Testis (tissue), 3 donors: Measurements from ENCODE around the gene TUBB4A. TPM values are rescaled to one million over a fixed set of nuclear protein-coding genes. Genes with fewer than 3 reads are reported as not detected.

ENCODE experiments used
- DNase-seq: peaks from one replicate; pipeline ENCODE4 v3.0.0-alpha.2; 2019
- H3K27ac ChIP-seq, 2 donors: fragments of 200-600 bp; sonication (generic); one replicate each; pipeline ENCODE4 v1.5.1; 2019
- H3K27me3 ChIP-seq: fragments of 200-600 bp; sonication (generic); one replicate; pipeline ENCODE4 v1.5.1; 2019
- H3K36me3 ChIP-seq: fragments of 200-600 bp; sonication (generic); one replicate; pipeline ENCODE4 v1.5.1; 2017; ENCODE audit warnings: low read depth; ENCODE audit errors: missing control alignments
- H3K4me1 ChIP-seq: fragments of 200-600 bp; sonication (generic); one replicate; pipeline ENCODE4 v1.5.1; 2019
- H3K4me3 ChIP-seq, 2 donors: fragments of 200-600 bp; sonication (generic); one replicate each; pipeline ENCODE4 v1.5.1; 2017 to 2019
- H3K9me3 ChIP-seq: fragments of 200-600 bp; sonication (generic); one replicate; pipeline ENCODE4 v1.5.1; 2017
- POLR2A ChIP-seq: fragments of 450-650 bp; IDR thresholded peaks from one replicate; pipeline ENCODE4 v1.6.1; 2017; ENCODE audit warnings: antibody characterized with exemption, mild to moderate bottlenecking, moderate library complexity
- WGBS, 2 donors: methylation state at CpG; one replicate each; pipeline ENCODE4 v1.1.5; 2018; 5-methylcytosine and 5-hydroxymethylcytosine counted together
- intact Hi-C: fragments of 100-400 bp; cut with DNase I; formaldehyde crosslinking; loops from one replicate; pipeline ENCODE4 v1.15.1; 2023; ENCODE audit warnings: low total_unique reads
- polyA plus RNA-seq: library from polyadenylated mRNA; stranded (reverse); fragments of 350-450 nt; fragmentation: Illumina TruSeq; extraction: RNeasy Lipid Tissue Mini Kit (QIAGEN cat#74804); gene quantifications from one replicate; pipeline ENCODE4 v1.2.3, GENCODE V29; 2014; ENCODE audit warnings: low read depth, low replicate concordance; ENCODE audit not compliant: insufficient read depth
- total RNA-seq, 2 donors: library from RNA; depleted of rRNA; stranded (reverse); fragments of >200 nt; gene quantifications; one replicate each; pipeline ENCODE4 v1.2.3, GENCODE V29; 2016
- TF ChIP-seq, protein P1 (sequence below), 3 experiments: fragments of 450-650 bp in 2 of 3; fragments of 200-600 bp in 1 of 3; sonication (generic) in 1 of 3; IDR thresholded peaks; one replicate each; pipeline ENCODE4 v1.5.1; 2016 to 2019; ENCODE audit warnings: antibody characterized with exemption in 3 of 3, mild to moderate bottlenecking in 2 of 3, moderate library complexity in 1 of 3

The TUBB4A gene
- total and polyA plus RNA-seq, 3 donors from 2014 or later: 205 to 277 (median 217) TPM

DNA sequence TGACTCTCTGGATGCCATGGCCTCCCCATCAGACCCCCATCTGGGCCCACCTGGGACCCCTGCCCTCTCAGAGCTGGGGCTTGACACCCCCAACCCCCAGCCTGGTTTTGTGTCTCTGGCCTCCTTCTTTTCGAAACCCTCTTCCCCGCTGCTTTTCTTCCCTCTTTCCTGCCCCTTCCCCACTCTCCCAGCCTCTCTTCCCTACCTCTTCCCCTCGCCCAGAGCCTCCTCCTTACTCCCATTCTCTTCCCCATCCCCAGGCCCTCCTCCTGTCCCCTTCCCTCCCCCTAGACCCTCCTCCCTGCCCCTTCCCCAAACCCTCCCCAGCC lies 30.9 kb upstream of the TUBB4A start:
- intact Hi-C loops: no loop called here
- TF ChIP-seq POLR2A: no peak
- TF ChIP-seq, protein P1, sequence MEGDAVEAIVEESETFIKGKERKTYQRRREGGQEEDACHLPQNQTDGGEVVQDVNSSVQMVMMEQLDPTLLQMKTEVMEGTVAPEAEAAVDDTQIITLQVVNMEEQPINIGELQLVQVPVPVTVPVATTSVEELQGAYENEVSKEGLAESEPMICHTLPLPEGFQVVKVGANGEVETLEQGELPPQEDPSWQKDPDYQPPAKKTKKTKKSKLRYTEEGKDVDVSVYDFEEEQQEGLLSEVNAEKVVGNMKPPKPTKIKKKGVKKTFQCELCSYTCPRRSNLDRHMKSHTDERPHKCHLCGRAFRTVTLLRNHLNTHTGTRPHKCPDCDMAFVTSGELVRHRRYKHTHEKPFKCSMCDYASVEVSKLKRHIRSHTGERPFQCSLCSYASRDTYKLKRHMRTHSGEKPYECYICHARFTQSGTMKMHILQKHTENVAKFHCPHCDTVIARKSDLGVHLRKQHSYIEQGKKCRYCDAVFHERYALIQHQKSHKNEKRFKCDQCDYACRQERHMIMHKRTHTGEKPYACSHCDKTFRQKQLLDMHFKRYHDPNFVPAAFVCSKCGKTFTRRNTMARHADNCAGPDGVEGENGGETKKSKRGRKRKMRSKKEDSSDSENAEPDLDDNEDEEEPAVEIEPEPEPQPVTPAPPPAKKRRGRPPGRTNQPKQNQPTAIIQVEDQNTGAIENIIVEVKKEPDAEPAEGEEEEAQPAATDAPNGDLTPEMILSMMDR (IDR thresholded peaks at IDR 0.05): no peak
- Histone ChIP-seq H3K27ac (no peak overlapping the region), H3K4me3 (no peak overlapping the region), H3K9me3 (no peaks in the 10 kb centered on the region), H3K4me1 (peaks cover 9% of the 10 kb centered on the region), H3K36me3 (no peaks in the 10 kb centered on the region), H3K27me3 (no peaks in the 10 kb centered on the region)
- no peak for DNase-seq
- 21 to 27% methylated on average over 3 of the region's 3 CpGs for WGBS, 2 donors

DNA sequence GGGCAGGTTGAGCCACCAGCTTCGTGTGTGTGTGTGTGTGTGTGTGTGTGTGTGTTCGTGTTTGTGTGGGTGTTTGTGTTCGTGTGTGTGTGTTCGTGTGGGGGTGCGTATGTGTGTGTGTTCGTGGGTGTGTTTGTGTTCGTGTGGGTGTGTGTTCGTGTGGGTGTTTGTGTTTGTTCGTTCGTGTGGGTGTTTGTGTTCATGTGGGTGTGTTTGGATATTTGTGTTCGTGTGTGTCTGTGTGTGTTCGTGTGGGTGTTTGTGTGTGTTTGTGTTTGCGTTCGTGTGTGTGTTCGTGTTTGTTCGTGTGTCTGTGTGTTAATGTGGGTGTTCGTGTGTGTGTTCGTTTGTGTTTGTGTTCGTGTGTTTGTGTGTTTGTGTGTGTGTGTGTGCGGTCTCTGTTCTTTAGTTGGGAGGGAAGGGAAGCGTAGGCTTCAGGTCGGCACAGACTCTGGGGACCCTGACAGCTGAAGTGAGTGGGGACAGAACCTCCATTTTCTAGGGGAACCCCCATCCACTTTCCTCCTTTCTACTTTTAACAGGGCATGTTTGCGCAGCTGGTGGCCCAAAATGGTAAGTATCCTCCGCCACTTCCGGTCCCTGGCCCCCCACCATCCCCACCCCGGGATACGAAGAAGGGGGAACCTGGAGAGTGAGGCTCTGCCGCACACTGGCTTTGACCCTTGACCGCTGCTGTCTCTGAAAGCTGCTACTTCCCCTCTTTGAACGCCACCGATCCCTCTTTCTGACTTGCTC lies 30.3 kb upstream of the TUBB4A start:
- H3K36me3 ChIP-seq: no peaks in the 10 kb centered on the region
- no peaks in the 10 kb centered on the region for H3K9me3 ChIP-seq
- H3K4me1 ChIP-seq: peaks cover 9% of the 10 kb centered on the region
- H3K27me3 ChIP-seq: no peaks in the 10 kb centered on the region
- no peak overlapping the region for H3K27ac ChIP-seq
- no peak for DNase-seq
- no peak overlapping the region for H3K4me3 ChIP-seq
- WGBS, 2 donors: 28 to 30% methylated on average over 28 to 30 of the region's 31 CpGs
- TF ChIP-seq POLR2A: no peak
- TF ChIP-seq, protein P1 (IDR thresholded peaks at IDR 0.05): no peak
- intact Hi-C loops: no loop called here

DNA sequence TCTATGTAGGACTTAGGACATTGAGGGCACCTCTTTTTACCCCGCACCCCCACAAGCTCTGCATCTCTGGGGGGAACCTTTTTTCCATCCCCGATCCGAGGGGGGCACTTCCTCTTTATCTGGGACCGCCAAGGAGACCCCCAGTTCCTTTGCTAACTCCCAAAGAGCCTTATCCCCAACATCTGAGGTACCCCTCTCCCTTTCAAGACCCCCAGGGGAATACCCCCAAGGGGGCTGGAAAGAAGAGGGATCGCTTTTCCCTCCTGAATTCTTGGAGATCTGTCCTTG lies 29.8 kb upstream of the TUBB4A start:
- no peaks in the 10 kb centered on the region for H3K36me3 ChIP-seq
- H3K27ac ChIP-seq: no peak overlapping the region
- no peak for DNase-seq
- no peaks in the 10 kb centered on the region for H3K27me3 ChIP-seq
- peak overlapping the region in 1 of 2 donors; percentile 60 for H3K4me3 ChIP-seq
- intact Hi-C loops: no loop called here
- TF ChIP-seq POLR2A: no peak
- TF ChIP-seq, protein P1 (IDR thresholded peaks at IDR 0.05): no peak
- H3K4me1 ChIP-seq: peaks cover 9% of the 10 kb centered on the region
- WGBS, 2 donors: 15 to 35% methylated on average over 5 of the region's 5 CpGs
- H3K9me3 ChIP-seq: no peaks in the 10 kb centered on the region

DNA sequence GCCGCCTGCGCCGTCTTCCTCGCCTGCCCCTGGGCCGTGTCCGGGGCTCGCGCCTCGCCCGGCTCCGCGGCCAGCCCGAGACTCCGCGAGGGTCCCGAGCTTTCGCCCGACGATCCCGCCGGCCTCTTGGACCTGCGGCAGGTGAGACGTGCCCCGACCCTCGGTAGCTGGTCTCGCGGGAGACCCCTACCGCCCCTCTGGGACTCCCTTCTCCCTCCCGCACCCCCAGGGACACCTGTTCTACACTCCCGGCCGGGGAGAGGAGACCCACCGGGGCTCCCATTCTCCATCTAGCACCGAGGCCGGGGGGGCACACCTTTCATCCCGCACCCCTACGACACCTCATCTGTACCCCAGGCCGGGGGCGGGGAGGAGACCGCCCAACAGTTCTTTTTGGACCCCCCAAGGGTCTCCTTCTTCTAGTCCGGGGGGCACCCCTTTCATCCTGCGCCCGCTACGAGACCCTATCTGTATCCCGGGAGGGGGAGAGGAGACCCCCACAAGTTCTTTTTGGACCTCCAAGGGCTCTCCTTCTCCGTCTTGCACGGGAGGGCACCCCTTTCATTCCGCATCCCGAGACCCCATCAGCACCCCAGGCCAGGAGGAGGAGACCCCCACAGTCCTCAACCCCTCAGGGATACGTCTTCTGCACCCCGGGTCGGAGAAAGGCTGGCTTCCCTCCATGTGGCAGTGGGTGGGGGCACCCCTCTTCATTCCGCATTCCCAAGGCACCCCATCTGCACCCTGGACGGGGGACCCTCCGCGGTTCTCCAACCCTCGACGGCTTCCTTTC lies 29.2 kb upstream of the TUBB4A start:
- H3K27ac ChIP-seq: no peak overlapping the region

More for the DNA sequence above, 29.2 kb upstream of the TUBB4A start:
- H3K4me1 ChIP-seq: peaks cover 9% of the 10 kb centered on the region
- WGBS, 2 donors: 7 to 16% methylated on average over 29 of the region's 57 CpGs
- H3K4me3 ChIP-seq: peak overlapping the region; percentile 32 to 60
- H3K27me3 ChIP-seq: no peaks in the 10 kb centered on the region
- H3K36me3 ChIP-seq: no peaks in the 10 kb centered on the region
- DNase-seq: no peak
- TF ChIP-seq POLR2A: no peak
- TF ChIP-seq, protein P1 (IDR thresholded peaks at IDR 0.05): no peak
- intact Hi-C loops: no loop called here
- H3K9me3 ChIP-seq: no peaks in the 10 kb centered on the region
